Vagina (tissue), 2 donors: Measurements from ENCODE around the gene TIMELESS.

ENCODE experiments used
- POLR2A ChIP-seq, 2 donors: fragments of 450-650 bp; IDR thresholded peaks; one replicate each; pipeline ENCODE4 v1.6.1; 2017; ENCODE audit warnings: antibody characterized with exemption in 2 of 2, mild to moderate bottlenecking in 2 of 2, moderate library complexity in 2 of 2
- POLR2AphosphoS5 ChIP-seq, 2 donors: sonication (generic); formaldehyde crosslinking; IDR thresholded peaks; one replicate each; pipeline ENCODE4 v1.9.0; 2017; ENCODE audit warnings: antibody characterized with exemption in 2 of 2, mild to moderate bottlenecking in 2 of 2, low read depth in 1 of 2; ENCODE audit not compliant: insufficient read depth in 1 of 2
- TF ChIP-seq, protein P1 (sequence below), 3 experiments: fragments of 450-650 bp in 2 of 3; fragments of 200-600 bp in 1 of 3; sonication (generic) in 1 of 3; IDR thresholded peaks; one replicate each; pipeline ENCODE4 v1.5.1; 2017 to 2019; ENCODE audit warnings: antibody characterized with exemption in 3 of 3, mild to moderate bottlenecking in 2 of 3, moderate library complexity in 2 of 3

DNA sequence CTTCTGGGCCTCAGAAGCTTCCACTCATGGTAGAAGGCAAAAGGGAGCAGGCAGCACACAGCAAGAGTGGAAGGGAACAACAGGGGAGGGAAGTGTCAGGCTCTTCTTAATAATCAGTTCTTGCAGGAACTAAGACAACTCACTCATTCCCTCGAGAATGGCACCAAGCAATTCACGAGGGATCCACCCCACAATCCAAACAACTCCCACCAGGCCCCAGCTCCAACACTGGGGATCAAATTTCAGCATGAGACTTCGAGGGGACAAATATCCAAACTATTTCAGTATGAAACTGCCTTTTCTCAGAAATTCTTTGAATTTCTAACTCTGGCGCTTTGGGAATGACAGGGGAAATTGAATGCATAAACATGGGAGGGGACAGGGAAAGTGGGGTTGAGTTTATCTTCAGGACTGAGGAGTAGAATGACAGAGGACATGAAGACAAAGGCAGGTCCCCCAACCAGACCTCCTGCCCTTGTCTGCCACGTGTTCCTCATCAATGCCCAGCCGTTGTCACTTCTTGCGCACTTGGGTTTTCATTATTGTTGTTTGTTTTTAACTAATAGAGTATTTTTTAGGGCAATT lies 62.0 kb downstream of the TIMELESS start:
- TF ChIP-seq, protein P1, sequence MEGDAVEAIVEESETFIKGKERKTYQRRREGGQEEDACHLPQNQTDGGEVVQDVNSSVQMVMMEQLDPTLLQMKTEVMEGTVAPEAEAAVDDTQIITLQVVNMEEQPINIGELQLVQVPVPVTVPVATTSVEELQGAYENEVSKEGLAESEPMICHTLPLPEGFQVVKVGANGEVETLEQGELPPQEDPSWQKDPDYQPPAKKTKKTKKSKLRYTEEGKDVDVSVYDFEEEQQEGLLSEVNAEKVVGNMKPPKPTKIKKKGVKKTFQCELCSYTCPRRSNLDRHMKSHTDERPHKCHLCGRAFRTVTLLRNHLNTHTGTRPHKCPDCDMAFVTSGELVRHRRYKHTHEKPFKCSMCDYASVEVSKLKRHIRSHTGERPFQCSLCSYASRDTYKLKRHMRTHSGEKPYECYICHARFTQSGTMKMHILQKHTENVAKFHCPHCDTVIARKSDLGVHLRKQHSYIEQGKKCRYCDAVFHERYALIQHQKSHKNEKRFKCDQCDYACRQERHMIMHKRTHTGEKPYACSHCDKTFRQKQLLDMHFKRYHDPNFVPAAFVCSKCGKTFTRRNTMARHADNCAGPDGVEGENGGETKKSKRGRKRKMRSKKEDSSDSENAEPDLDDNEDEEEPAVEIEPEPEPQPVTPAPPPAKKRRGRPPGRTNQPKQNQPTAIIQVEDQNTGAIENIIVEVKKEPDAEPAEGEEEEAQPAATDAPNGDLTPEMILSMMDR (IDR thresholded peaks at IDR 0.05): no peak
- TF ChIP-seq POLR2A (IDR thresholded peaks at IDR 0.05): no peak
- no peak for TF ChIP-seq POLR2AphosphoS5 (IDR thresholded peaks at IDR 0.05; ENCODE audit: insufficient read depth in 1 of 2, low read depth in 1 of 2)
